ENCODE data around the gene PPIE. TPM values are rescaled to one million over a fixed set of nuclear protein-coding genes. Genes with fewer than 3 reads are reported as not detected.

The PPIE gene
- total RNA-seq, 1 experiment from 2014 or later, result 62.8 TPM

DNA sequence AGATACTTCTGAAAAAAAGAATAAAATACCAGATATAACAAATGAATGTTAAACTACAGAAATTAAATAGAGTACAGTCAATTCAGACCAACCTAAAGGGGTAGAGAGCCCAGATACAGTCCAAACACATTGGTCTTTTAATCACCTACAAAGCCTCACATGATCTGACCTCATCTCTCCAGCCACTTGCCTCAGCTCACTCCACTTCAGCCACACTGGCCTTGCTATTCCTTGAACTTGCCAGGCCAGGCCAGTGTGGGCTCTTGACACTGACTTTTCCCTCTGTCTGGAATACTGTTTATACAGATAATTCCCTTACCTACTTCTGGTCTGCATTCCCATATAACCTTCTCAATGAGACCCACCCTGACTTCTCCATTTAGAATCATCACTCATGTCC lies 17.0 kb upstream of the PPIE start:
- no peaks in the 10 kb centered on the region for H3K9me3 ChIP-seq (ENCODE audit: low read depth, low read length, poor library complexity, severe bottlenecking)
- intact Hi-C loops (cut with micrococcal nuclease; ENCODE audit: unreplicated experiment), result loop anchor here (2.0 to 5.0 kb wide), 2 partner anchors 113 to 214 kb away; no protein-coding TSS in a partner anchor
- POLR2A ChIA-PET (ENCODE audit: low non-redundant PET), result interaction anchor here (0.6 kb wide), 1 partner anchor 262 kb away, joined by 3 read pairs; no protein-coding TSS in a partner anchor
- H3K4me3 ChIP-seq (ENCODE audit: low read depth, low read length, poor library complexity, severe bottlenecking), result no peak overlapping the region
- no peak for TF ChIP-seq EZH2 (IDR thresholded peaks at IDR 0.05; ENCODE audit: borderline replicate concordance, low read depth, low read length, poor library complexity, severe bottlenecking)
- TF ChIP-seq, protein P1, sequence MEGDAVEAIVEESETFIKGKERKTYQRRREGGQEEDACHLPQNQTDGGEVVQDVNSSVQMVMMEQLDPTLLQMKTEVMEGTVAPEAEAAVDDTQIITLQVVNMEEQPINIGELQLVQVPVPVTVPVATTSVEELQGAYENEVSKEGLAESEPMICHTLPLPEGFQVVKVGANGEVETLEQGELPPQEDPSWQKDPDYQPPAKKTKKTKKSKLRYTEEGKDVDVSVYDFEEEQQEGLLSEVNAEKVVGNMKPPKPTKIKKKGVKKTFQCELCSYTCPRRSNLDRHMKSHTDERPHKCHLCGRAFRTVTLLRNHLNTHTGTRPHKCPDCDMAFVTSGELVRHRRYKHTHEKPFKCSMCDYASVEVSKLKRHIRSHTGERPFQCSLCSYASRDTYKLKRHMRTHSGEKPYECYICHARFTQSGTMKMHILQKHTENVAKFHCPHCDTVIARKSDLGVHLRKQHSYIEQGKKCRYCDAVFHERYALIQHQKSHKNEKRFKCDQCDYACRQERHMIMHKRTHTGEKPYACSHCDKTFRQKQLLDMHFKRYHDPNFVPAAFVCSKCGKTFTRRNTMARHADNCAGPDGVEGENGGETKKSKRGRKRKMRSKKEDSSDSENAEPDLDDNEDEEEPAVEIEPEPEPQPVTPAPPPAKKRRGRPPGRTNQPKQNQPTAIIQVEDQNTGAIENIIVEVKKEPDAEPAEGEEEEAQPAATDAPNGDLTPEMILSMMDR (conservative IDR thresholded peaks at IDR 0.05; ENCODE audit: low read depth, low read length), result no peak
- H3K27me3 ChIP-seq (replicated peaks; ENCODE audit: insufficient read depth, low read depth, low read length, poor library complexity), result peaks cover 32% of the 10 kb centered on the region
- CTCF ChIA-PET, result no interaction called here
- no TSS peak for BruUV-seq (replicated peaks)
- no peaks in the 10 kb centered on the region for H3K4me1 ChIP-seq (ENCODE audit: insufficient read depth, low read length, poor library complexity, severe bottlenecking)
- no peak overlapping the region for H3K27ac ChIP-seq (ENCODE audit: low read depth, low read length, poor library complexity, severe bottlenecking)
- no peaks in the 10 kb centered on the region for H3K36me3 ChIP-seq (ENCODE audit: insufficient read depth, low read length, poor library complexity, severe bottlenecking)
- no peak for DNase-seq (ENCODE audit: low spot score)

DNA sequence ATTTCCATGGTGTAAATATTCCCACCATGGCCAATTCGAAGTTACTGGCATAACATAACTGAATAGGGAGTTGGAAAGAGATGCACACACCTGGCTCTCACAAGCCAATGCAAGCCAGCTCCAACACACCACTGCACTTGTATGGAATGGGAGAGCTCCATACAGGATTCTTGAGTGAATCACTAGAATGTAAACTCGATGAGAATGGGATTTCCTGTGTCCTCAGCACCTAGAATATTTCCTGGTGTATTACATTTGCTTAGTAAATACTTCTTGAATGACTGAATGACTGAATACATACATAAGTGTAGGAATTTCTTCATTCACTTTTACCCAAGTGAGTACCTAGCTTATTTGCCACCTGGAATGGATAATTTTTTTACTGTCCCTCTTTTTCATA lies 16.2 kb upstream of the PPIE start:
- H3K4me3 ChIP-seq (ENCODE audit: low read depth, low read length, poor library complexity, severe bottlenecking), result no peak overlapping the region
- no peak overlapping the region for H3K27ac ChIP-seq (ENCODE audit: low read depth, low read length, poor library complexity, severe bottlenecking)
- no peaks in the 10 kb centered on the region for H3K4me1 ChIP-seq (ENCODE audit: insufficient read depth, low read length, poor library complexity, severe bottlenecking)
- DNase-seq (ENCODE audit: low spot score), result no peak
- peaks cover 37% of the 10 kb centered on the region for H3K27me3 ChIP-seq (replicated peaks; ENCODE audit: insufficient read depth, low read depth, low read length, poor library complexity)
- no peaks in the 10 kb centered on the region for H3K9me3 ChIP-seq (ENCODE audit: low read depth, low read length, poor library complexity, severe bottlenecking)
- ChIA-PET POLR2A (ENCODE audit: low non-redundant PET) (no interaction called here), CTCF (no interaction called here)
- H3K36me3 ChIP-seq (ENCODE audit: insufficient read depth, low read length, poor library complexity, severe bottlenecking), result no peaks in the 10 kb centered on the region
- intact Hi-C loops (cut with micrococcal nuclease; ENCODE audit: unreplicated experiment), result loop anchor here (5.0 kb wide), 1 partner anchor 215 kb away; no protein-coding TSS in a partner anchor
- TF ChIP-seq, protein P1 (conservative IDR thresholded peaks at IDR 0.05; ENCODE audit: low read depth, low read length), result no peak
- no peak for TF ChIP-seq EZH2 (IDR thresholded peaks at IDR 0.05; ENCODE audit: borderline replicate concordance, low read depth, low read length, poor library complexity, severe bottlenecking)
- BruUV-seq (replicated peaks), result no TSS peak

DNA sequence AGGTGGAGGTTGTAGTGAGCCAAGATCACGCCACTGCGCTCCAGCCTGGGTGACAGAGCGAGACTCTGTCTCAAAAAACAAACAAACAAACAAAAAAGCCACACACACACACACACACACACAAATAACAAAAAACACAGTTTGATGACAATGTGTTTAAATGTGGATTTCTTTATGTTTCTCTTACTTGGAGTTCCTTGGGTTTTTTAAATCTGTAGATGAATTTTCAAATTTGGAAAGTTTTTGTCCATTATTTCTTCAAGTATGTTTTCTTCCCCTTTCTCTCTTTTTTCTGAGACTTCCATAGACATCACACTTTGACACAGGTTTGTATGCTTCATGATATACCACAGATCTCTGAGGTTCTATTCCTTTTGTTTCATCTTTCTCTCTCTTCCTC lies 12.1 kb upstream of the PPIE start:
- H3K27me3 ChIP-seq (replicated peaks; ENCODE audit: insufficient read depth, low read depth, low read length, poor library complexity), result peaks cover 68% of the 10 kb centered on the region
- intact Hi-C loops (cut with micrococcal nuclease; ENCODE audit: unreplicated experiment), result no loop called here
- CTCF ChIA-PET, result no interaction called here

More for the DNA sequence above, 12.1 kb upstream of the PPIE start:
- TF ChIP-seq, protein P1 (conservative IDR thresholded peaks at IDR 0.05; ENCODE audit: low read depth, low read length), result no peak
- TF ChIP-seq EZH2 (IDR thresholded peaks at IDR 0.05; ENCODE audit: borderline replicate concordance, low read depth, low read length, poor library complexity, severe bottlenecking), result no peak
- no peaks in the 10 kb centered on the region for H3K9me3 ChIP-seq (ENCODE audit: low read depth, low read length, poor library complexity, severe bottlenecking)
- no peak overlapping the region for H3K4me3 ChIP-seq (ENCODE audit: low read depth, low read length, poor library complexity, severe bottlenecking)
- H3K4me1 ChIP-seq (ENCODE audit: insufficient read depth, low read length, poor library complexity, severe bottlenecking), result no peaks in the 10 kb centered on the region
- no TSS peak for BruUV-seq (replicated peaks)
- no peaks in the 10 kb centered on the region for H3K36me3 ChIP-seq (ENCODE audit: insufficient read depth, low read length, poor library complexity, severe bottlenecking)
- no peak overlapping the region for H3K27ac ChIP-seq (ENCODE audit: low read depth, low read length, poor library complexity, severe bottlenecking)
- POLR2A ChIA-PET (ENCODE audit: low non-redundant PET), result interaction anchor here (0.7 kb wide), 1 partner anchor 260 kb away, joined by 10 read pairs; no protein-coding TSS in a partner anchor
- DNase-seq (ENCODE audit: low spot score), result no peak
